ENCODE data around the gene E2F3. TPM values are rescaled to one million over a fixed set of nuclear protein-coding genes. Genes with fewer than 3 reads are reported as not detected.
"Not testable (repeated sequence)": the region's sequence is repeated elsewhere in the genome, so short reads cannot be mapped to it uniquely, and the experiment has no call there.

Gene E2F3
- total RNA-seq, 2 donors from 2014 or later, result 6.0 to 6.4 TPM

DNA sequence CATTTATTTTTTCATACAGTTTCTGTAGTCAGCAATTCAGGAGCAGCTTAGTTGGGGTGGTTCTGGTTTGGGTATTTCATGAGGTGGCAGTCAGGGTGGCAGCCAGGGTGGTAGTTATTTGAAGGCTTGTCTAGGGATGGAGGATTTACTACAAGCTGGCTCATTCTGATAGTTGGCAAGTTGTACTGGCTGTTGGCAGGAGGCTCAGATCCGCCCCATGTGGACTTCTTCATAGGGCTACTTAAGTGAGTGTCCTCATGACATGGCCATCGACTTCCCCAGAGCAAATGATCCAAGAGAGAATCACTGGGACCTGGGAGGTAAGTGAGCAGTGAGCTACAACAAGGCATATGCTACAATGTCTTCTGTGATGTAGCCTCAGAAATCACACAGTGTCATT is 110.2 kb downstream of the E2F3 start:
- Histone ChIP-seq H3K27me3 (no peaks in the 10 kb centered on the region), H3K4me1 (no peaks in the 10 kb centered on the region), H3K27ac (no peak overlapping the region), H3K36me3 (no peaks in the 10 kb centered on the region), H3K4me3 (no peak overlapping the region), H3K9me3 (no peaks in the 10 kb centered on the region)
- TF ChIP-seq, protein P1, sequence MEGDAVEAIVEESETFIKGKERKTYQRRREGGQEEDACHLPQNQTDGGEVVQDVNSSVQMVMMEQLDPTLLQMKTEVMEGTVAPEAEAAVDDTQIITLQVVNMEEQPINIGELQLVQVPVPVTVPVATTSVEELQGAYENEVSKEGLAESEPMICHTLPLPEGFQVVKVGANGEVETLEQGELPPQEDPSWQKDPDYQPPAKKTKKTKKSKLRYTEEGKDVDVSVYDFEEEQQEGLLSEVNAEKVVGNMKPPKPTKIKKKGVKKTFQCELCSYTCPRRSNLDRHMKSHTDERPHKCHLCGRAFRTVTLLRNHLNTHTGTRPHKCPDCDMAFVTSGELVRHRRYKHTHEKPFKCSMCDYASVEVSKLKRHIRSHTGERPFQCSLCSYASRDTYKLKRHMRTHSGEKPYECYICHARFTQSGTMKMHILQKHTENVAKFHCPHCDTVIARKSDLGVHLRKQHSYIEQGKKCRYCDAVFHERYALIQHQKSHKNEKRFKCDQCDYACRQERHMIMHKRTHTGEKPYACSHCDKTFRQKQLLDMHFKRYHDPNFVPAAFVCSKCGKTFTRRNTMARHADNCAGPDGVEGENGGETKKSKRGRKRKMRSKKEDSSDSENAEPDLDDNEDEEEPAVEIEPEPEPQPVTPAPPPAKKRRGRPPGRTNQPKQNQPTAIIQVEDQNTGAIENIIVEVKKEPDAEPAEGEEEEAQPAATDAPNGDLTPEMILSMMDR (IDR thresholded peaks at IDR 0.05), result no peak
- DNase-seq (ENCODE audit: low spot score), result no peak

DNA sequence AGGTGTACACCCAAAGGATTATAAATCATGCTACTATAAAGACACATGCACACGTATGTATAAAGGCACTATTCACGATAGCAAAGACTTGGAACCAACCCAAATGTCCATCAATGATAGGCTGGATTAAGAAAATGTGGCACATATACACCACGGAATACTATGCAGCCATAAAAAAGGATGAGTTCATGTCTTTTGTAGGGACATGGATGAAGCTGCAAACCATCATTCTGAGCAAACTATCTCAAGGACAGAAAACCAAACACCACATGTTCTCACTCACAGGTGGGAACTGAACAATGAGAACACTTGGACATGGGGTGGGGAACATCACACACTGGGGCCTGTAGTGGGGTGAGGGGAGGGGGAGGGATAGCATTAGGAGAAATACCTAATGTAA is 123.5 kb downstream of the E2F3 start:
- not testable (repeated sequence) for DNase-seq (ENCODE audit: low spot score); H3K36me3 ChIP-seq; H3K27ac ChIP-seq; H3K9me3 ChIP-seq; H3K4me3 ChIP-seq; H3K4me1 ChIP-seq; H3K27me3 ChIP-seq

DNA sequence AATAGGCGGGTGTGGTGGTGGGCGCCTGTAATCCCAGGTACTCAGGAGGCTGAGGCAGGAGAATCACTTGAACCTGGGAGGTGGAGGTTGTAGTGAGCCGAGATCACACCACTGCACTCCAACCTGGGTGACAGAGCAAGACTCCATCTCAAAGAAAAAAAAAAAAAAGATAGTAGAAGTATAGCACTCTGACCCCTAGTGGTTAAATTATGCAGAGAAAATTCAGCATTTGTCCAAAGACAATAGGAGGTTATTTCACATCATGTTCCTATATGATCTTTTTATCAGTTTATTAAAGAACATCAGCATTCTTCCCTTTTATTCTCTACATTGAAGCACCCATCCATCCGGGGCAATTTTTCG is 127.4 kb downstream of the E2F3 start:
- H3K27ac ChIP-seq; DNase-seq (ENCODE audit: low spot score); H3K4me1 ChIP-seq; H3K9me3 ChIP-seq; H3K4me3 ChIP-seq; H3K27me3 ChIP-seq; H3K36me3 ChIP-seq: not testable (repeated sequence)
- TF ChIP-seq, protein P1 (IDR thresholded peaks at IDR 0.05), result peak in 1 of 2 donors; percentile 69

DNA sequence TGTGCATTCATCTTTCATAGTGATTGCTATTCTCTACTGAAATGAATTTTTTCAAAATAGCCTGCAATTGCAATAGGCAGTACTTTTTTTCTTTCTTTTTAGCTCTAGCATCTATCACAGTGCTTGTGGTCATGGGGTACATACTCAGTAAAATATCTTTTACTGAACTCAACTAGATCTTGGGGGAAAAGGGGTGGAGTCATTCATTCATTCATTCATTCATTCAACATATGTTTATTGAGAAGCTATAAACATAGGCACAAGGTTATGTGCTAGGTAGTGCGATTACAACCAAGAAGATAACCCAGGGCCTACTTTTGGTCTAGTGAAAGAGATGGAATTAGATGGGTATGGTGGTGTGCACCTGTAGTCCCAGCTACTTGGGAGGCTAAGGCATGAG is 131.2 kb downstream of the E2F3 start:
- H3K27me3 ChIP-seq, result peaks cover 0 to 3% of the 10 kb centered on the region in 2 donors
- H3K4me1 ChIP-seq, result peaks cover 0 to 18% of the 10 kb centered on the region in 2 donors
- TF ChIP-seq, protein P1 (IDR thresholded peaks at IDR 0.05), result no peak
- no peak for DNase-seq (ENCODE audit: low spot score)
- H3K9me3 ChIP-seq, result no peaks in the 10 kb centered on the region
- H3K36me3 ChIP-seq, result no peaks in the 10 kb centered on the region
- no peak overlapping the region for H3K27ac ChIP-seq
- H3K4me3 ChIP-seq, result no peak overlapping the region

DNA sequence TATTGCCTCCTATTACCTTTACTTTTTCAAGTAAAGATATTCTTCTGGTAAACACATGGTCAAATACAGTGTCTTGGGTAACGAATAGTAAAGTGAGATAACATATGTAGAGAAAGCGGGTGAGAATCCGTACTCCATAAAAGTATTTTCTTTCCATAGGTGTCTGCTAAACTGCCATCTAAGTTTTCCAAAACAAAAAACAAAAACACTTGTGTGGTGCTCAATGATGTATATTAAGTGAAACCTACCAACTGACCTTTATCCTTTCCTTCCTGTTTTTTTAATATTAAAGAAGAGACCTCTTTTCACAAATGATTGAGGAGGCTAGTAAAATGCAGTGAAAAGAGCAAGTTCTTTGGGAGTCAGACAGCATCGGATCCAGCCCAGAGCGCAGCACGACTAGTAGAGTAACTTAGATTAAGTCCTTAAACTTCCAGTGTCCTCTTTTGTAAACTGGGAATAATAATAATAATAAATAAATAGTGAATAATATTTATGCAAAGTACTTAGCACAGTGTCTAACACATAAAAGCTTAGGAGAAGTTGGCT is 132.1 kb downstream of the E2F3 start:
- peaks cover 0 to 18% of the 10 kb centered on the region in 2 donors for H3K4me1 ChIP-seq
- no peaks in the 10 kb centered on the region for H3K36me3 ChIP-seq
- H3K9me3 ChIP-seq, result no peaks in the 10 kb centered on the region
- H3K27me3 ChIP-seq, result peaks cover 0 to 3% of the 10 kb centered on the region in 2 donors
- H3K4me3 ChIP-seq, result peak overlapping the region; percentile 86 to 87
- no peak for DNase-seq (ENCODE audit: low spot score)
- peak overlapping the region; percentile 81 to 87 for H3K27ac ChIP-seq
- TF ChIP-seq, protein P1 (IDR thresholded peaks at IDR 0.05), result no peak

DNA sequence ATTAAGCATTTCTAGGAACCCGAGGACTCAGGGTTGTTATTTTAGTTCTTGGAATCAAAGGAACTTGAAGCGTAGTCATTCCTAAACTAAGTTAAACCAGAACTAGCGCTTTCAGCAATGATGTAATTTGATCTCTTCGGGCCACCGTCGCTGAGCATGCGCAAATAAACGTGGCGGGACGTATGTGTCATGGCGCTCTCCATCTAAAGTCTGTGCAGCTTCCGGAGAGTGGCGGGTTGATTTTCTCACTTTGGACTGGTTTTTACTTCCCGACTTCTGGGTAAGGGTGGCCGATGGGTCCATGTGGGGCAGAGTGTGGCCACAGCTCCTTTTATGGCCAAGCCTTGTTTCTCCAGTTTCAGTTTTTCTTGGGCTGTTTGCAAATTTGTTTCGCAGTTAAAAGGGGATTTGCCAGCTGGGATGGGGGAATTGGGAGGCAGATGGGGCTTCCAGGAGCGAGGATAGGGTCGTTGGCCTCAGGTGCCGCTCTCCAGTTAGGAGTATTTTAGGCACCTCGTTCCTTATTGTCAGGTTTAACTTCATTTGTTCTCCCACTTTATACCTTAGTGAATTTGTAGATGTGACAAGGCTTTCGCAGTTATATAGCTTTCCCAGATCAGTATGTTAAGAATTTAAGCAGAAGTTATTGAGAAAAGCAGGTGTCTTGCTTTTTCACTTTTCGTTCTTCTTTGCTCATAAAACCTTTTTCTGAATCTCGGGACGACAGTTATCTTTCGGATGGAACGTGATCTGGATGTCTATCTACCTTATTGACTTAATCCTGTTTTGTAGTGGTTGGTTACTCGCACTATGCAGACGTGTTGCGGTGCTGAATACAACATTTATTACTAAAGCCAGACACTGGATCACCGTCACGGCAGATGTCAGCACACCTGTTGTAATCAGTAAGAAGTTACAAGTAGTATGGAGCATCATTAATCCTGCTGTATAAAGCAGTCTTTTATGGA is 132.9 kb downstream of the E2F3 start, which contains the start of gene CDKAL1:
Gene CDKAL1, plus strand, starts transcription at position 163 of the 968 bp plus-strand sequence. CDS start 11,894 bp downstream, outside the sequence.
- H3K27me3 ChIP-seq, result peaks cover 0 to 3% of the 10 kb centered on the region in 2 donors
- peak within 1 kb of the TSS; percentile 86 to 87 for H3K4me3 ChIP-seq
- no peaks in the 10 kb centered on the region for H3K36me3 ChIP-seq
- peak; percentile 93 for DNase-seq (ENCODE audit: low spot score)
- TF ChIP-seq, protein P1 (IDR thresholded peaks at IDR 0.05), result no peak
- peak within 1 kb of the TSS; percentile 81 to 87 for H3K27ac ChIP-seq
- no peaks in the 10 kb centered on the region for H3K9me3 ChIP-seq
- H3K4me1 ChIP-seq, result peaks cover 0 to 18% of the 10 kb centered on the region in 2 donors

Measured in right atrium auricular region (tissue), 2 donors.